ENCODE results near the gene FALEC.
"Not testable (repeated sequence)": the region's sequence is repeated elsewhere in the genome, so short reads cannot be mapped to it uniquely, and the experiment has no call there.

Gene FALEC

DNA sequence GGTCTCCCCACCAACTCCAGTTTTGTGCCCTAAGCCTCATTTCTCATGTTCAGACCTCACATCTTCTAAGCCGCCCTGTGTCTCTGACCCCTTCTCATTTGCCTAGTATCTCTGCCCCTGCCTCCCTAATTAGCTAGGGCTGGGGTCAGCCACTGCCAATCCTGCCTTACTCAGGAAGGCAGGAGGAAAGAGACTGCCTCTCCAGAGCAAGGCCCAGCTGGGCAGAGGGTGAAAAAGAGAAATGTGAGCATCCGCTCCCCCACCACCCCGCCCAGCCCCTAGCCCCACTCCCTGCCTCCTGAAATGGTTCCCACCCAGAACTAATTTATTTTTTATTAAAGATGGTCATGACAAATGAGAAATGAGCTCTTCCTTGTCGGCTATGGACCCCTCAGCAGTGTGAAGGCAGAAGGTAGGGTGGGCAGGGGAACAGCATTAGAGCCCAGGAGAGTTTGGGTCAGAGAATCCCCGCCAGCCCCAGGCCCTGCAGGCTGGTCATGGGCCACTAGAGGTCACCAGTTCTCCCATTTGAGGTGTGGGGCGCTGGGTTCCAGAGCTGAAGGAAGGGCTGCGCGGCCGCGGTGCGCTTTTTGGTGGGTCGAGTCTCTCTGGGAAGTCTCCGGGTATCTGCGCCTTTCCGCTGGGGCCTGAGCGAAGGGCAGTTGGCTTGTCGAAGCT is 45.2 kb downstream of the FALEC start:
- DNase-seq = peak; percentile 81

GRCh38 chr1:150561254-150561973 is 45.9 kb downstream of the FALEC start:
- DNase-seq = peak; percentile 90

- DNase-seq = peak; percentile 66
Observed at GRCh38 chr1:150561974-150562445, 46.5 kb downstream of the FALEC start.

DNA sequence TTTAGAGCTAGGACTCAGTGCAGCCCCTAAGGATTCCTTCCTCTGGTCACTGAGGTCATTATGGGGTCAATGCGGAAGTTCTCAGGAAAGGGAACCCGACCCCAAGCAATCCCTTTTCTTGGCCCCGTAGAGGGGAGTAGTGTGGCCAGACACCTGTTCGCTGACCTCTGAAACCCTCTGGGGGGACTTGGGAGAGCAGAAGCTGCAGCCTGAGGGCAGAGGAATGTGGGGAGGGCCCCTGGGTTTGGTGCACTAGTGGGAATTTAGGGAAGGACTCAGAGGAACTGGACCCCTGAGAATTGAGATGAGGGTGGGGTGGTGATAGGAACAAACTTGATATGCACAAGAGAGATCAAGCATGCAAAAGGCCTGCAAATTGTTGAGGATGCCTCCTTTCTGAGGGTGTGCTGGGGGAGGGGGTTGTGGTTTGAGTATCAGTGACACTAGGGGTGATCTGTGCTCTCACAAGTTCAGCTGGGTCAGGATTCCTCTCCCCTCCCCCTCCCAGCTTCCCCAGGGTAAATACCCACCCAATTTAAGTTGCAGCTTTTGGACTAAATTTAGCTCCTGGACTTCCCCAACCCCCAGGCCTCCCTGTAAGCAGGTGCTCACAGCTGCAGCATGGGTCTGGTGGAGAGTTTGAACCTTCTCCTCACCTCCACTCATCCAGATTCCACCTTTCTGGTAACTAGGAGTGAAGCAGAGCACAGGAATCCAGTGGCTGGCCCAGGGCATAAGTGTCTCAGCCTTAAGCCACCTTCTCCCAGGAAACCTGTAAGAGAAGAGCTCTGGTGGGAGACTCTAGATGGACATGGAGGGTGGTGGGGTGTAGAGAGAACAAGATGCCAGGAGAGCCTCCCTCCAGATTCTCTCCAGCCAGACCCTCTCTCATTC is 47.1 kb downstream of the FALEC start:
- no peak for DNase-seq

DNA sequence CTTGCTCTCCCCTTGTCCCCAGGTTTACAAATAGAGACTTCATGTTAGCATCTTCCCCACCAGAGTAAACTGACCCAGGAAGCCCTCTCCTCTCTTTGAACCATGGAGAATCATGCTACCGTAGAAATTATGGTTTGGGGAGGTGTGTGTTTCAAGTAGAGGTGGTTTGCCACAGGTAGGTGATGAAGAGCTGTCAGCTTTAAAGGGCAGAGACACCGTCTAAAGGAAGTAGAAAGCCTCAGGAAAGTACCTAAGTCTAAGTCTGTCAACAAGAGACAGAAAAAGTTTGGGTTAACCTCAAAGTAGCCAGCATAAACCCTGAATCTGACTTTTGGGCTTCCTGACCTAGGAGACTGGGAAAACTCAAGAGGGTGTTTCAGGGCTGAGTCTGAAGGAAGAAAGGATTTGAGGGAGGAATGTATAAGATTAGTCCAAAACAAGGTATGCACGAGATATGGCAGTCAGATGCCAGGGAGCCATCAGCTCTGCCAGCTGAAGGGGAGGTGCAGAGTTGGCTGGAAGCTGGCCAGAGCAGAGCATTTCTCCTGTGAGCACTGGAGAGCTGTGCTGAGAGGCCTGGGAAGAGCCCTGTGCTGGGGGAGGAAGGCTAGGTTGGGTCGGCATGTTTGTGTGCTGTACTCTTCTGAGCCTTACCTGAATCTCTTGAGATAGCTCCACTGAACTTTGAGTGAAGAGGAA is 47.9 kb downstream of the FALEC start:
- DNase-seq = peak; percentile 34

- no peak for DNase-seq
Observed at GRCh38 chr1:150564051-150564991, 48.8 kb downstream of the FALEC start.

DNA sequence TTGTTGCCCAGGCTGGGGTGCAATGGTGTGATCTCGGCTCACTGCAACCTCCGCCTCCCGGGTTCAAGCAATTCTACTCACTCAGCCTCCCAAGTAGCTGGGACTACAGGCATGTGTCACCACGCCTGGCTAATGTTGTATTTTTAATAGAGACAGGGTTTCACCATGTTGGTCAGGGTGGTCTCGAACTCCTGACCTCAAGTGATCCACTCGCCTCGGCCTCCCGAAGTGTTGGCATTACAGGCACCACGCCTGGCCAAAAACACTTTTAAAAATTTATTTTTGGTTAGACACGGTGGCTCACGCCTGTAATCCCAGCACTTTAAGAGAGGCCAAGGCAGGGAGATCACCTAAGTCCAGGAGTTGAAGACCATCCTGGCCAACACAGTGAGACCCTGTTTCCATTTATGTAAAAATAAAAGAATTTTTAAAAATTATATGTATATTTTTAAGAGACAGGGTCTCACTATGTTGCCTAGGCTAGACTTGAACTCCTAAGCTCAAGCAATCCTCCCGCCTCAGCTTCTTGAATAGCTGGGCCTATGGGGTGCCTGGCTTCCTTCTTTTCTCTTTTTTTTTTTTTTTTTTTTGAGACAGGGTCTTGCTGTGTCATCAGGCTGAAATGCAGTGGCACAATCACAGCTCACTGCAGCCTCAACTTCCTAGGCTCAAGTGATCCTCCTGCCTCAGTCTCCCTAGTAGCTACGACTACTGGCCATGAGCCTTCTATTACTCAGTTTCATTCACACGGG is 49.9 kb downstream of the FALEC start:
- DNase-seq = not testable (repeated sequence)

- DNase-seq = no peak
Observed at GRCh38 chr1:150566589-150567340, 51.2 kb downstream of the FALEC start.

DNA sequence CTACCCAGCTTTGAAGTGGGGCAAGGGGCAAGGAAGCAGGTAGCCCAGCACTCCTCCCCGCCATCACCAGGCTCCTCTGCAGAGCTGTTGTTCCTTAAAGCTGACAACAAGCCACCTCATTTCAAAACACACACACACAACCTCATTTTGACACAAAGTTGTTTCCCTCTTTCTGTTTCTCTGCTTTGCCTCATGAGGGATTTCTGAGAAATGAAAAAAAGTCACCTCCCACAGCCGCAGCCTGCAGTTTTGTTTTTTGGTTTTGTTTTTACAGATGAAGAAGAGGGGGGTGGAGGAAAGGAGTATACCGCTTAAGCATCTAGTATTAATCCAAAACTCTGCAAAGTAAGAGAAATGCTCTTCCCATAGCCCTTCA is 51.8 kb downstream of the FALEC start:
- no peak for DNase-seq

DNA sequence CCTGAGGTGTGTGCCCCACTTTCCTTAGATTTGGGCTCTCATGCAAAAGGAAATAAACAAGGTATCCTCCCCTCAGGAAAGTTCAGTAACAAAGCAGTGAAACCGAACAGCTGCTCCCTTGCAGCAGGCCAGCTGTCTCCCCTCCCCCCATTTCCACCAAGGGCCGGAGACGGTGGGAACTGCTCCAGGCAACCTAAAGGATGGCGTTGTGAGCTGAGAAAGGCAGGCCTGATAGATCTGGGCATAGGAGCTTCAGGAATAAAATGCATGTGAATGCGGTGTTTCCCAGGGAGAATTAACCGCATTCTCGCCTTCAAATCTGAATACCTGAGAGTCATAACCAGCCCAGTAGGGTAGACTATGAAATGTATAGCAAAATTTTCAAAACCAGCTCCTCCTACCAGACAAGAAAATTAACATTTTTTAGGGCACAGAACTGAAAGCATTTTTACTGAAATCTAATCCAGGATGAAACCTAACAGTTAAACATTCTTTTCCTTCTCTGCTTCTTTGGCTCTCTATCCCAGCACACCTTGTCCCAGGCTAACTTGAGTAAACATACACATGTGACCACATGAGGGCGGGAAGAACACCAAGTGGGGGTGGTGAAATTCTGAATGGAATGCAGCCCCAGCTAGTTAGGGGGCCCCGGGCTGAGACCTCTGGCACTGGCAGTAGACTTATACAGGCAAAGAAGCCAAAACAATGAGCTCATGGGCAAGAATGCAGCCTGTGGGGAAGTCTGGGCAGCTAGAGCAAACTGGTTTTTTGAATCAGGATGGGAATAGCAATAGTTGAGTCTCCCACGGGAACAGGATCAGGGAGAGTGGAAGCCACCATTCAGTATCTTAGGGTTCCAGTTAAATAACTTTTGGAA is 52.4 kb downstream of the FALEC start:
- peak; percentile 77 for DNase-seq

- DNase-seq = no peak
Observed at GRCh38 chr1:150568594-150568966, 53.0 kb downstream of the FALEC start.

GRCh38 chr1:150572918-150573647 is 57.5 kb downstream of the FALEC start:
- no peak for DNase-seq

DNA sequence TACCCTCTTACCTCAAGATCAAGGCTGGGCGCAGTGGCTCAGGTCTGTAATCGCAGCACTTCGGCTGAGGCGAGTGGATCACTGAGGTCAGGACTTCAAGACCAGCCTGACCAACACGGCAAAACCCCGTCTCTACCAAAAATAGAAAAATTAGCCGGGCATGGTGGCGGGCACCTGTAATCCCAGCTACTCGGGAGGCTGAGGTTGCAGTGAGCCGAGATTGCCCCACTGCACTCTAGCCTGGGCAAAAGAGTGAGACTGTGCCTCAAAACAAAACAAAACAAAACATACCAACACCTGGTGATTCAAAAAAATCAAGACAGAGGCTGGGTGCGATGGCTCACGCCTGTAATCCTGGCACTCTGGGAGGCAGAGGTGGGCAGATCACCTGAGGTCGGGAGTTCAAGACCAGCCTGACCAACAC is 58.1 kb downstream of the FALEC start:
- DNase-seq = not testable (repeated sequence)

DNA sequence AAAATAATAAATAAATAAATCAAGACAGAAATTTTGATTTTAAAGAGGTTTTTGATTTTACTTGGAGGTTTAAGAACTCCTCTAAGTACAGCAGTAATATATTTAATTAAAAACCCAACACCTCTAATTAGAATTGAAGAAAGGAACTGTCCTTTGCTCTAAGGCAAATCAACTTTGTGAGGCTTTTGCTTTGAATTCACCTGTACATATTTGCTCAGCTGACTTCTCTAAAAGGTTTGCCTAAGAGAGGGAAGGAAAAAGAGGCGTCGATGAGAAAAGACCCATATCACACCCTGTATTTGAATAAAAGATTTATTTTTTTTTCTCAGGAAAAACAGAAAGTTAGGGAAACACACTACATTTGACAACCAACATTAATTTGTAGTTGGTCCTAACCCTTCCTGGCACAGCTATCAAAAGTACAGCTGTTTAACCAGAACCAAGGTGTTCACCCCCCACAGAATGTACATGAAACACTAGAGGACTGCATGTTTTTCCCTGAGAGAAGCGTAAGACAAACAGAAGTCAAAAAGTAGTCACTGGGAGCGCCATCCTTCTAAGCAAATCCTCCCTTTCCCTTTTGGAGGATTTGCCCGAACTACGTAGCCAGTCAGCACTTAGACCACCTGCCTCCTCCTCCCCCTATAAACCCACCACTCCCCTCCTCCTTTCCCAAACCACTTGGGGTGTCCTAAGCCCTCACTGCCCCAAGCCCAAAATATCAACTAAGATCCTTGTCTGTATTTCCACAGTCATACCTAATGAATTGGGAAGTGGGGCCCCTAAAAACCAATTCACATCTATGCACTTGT is 58.9 kb downstream of the FALEC start:
- DNase-seq = no peak

- DNase-seq = no peak
Observed at GRCh38 chr1:150575072-150575489, 59.5 kb downstream of the FALEC start.

DNA sequence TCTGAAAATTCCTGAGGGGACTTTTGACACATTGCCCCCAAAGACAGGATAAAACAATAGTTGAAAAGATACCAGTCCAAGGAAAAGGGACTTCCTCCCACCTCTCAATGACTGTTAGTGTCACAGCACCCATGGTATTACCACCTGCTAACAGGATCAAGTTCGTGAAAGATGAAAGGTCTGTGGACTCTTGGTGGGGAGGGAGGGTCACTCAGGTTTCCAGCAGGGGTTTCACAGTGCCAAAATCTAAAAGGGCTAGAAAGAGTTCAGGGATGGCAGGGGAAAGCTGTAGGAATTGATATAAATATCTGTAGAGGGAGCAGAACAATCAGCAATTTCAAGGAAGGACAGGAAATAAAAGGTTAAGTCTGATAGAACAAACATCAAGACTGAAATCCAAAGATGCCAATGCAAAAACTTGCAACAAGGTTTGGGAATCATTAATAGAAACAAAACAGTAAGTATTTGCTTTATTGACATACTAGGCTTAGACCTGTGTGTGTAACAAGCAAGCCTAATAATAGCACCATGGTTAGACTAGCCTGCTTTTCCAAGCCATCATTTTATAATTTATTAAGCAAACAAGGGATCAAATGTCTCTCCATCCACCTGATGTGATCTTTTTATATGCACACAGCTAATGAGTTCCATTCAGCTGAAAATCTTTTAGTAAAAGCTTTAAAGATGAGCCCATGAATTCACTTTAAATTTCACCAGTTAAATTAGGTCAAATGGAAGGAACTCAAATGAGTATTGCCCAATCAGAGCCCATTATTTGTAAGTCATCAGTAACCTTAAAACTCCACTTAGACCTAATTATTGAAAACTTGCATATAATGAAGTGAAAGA is 60.2 kb downstream of the FALEC start:
- DNase-seq = no peak

DNA sequence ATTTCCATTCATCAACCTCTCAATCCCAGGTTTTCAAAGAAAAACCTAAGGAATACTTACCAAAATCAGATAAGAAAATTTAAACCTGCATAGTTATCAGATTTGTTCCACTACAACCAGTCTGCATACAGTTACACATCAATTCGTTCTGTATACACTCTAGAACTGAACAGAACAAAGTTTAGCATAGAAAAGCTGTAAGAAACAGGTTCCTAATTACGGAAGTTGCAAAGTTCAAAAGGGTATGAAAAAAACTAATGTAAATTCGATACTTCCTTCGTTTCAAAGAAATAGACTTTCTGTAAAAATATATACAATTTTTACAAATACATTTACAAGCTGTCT is 60.8 kb downstream of the FALEC start:
- DNase-seq = no peak

Measured in amniotic stem cell (primary cell).